ENCODE results near the gene MYO16. TPM values are rescaled to one million over a fixed set of nuclear protein-coding genes. Genes with fewer than 3 reads are reported as not detected.

MYO16 gene
- polyA plus RNA-seq, 1 donor from 2014 or later, result 2.5 TPM

- Histone ChIP-seq H3K9ac (ENCODE audit: low read length) (no peak overlapping the region), H3K36me3 (ENCODE audit: insufficient read depth, low read length) (no peaks in the 10 kb centered on the region), H3K4me3 (ENCODE audit: low read length) (no peak overlapping the region), H3F3A (ENCODE audit: insufficient read depth, low read length, poor library complexity, severe bottlenecking) (no peaks in the 10 kb centered on the region), H3K27me3 (ENCODE audit: insufficient read depth, low read depth, low read length) (no peaks in the 10 kb centered on the region), H3K27ac (ENCODE audit: low read length) (no peak overlapping the region), H2AFZ (ENCODE audit: low read depth, low read length) (no peak overlapping the region), H3K9me3 (ENCODE audit: low read length) (no peaks in the 10 kb centered on the region), H3K4me2 (ENCODE audit: low read length) (no peak overlapping the region), H4K20me1 (ENCODE audit: insufficient read depth) (no peaks in the 10 kb centered on the region), H3K9me2 (ENCODE audit: insufficient read depth, low read length) (no peaks in the 10 kb centered on the region), H3K79me2 (replicated peaks; ENCODE audit: insufficient read depth, low read length) (no peaks in the 10 kb centered on the region)
- no peak for TF ChIP-seq TAF1 (IDR thresholded peaks at IDR 0.05; ENCODE audit: low read depth)
- no peak for TF ChIP-seq RAD21 (conservative IDR thresholded peaks at IDR 0.05)
- no peak for TF ChIP-seq EZH2 (IDR thresholded peaks at IDR 0.05; ENCODE audit: borderline replicate concordance, insufficient read depth, low read length, poor library complexity, severe bottlenecking)
- no peak for TF ChIP-seq MXI1 (conservative IDR thresholded peaks at IDR 0.05; ENCODE audit: poor library complexity, severe bottlenecking)
- no peak for TF ChIP-seq REST (IDR thresholded peaks at IDR 0.05; ENCODE audit: borderline replicate concordance)
- TF ChIP-seq EP300 (conservative IDR thresholded peaks at IDR 0.05; ENCODE audit: poor library complexity, severe bottlenecking), result no peak
Observed at GRCh38 chr13:108828086-108828815, 198.8 kb downstream of the MYO16 start.

GRCh38 chr13:108830916-108831315 is 201.5 kb downstream of the MYO16 start:
- Histone ChIP-seq H3F3A (ENCODE audit: insufficient read depth, low read length, poor library complexity, severe bottlenecking) (no peaks in the 10 kb centered on the region), H3K9ac (ENCODE audit: low read length) (no peak overlapping the region), H3K36me3 (ENCODE audit: insufficient read depth, low read length) (no peaks in the 10 kb centered on the region), H3K4me3 (ENCODE audit: low read length) (no peak overlapping the region), H2AFZ (ENCODE audit: low read depth, low read length) (no peak overlapping the region), H4K20me1 (ENCODE audit: insufficient read depth) (no peaks in the 10 kb centered on the region), H3K27me3 (ENCODE audit: insufficient read depth, low read depth, low read length) (no peaks in the 10 kb centered on the region), H3K9me3 (ENCODE audit: low read length) (no peaks in the 10 kb centered on the region), H3K9me2 (ENCODE audit: insufficient read depth, low read length) (no peaks in the 10 kb centered on the region), H3K4me2 (ENCODE audit: low read length) (no peak overlapping the region), H3K79me2 (replicated peaks; ENCODE audit: insufficient read depth, low read length) (no peaks in the 10 kb centered on the region), H3K27ac (ENCODE audit: low read length) (no peak overlapping the region)
- TF ChIP-seq REST (IDR thresholded peaks at IDR 0.05; ENCODE audit: borderline replicate concordance), result no peak
- no peak for TF ChIP-seq POLR2AphosphoS5 (IDR thresholded peaks at IDR 0.05)
- no peak for TF ChIP-seq SMC3 (conservative IDR thresholded peaks at IDR 0.05; ENCODE audit: poor library complexity)
- no peak for TF ChIP-seq TAF1 (IDR thresholded peaks at IDR 0.05; ENCODE audit: low read depth)
- no peak for TF ChIP-seq EZH2 (IDR thresholded peaks at IDR 0.05; ENCODE audit: borderline replicate concordance, insufficient read depth, low read length, poor library complexity, severe bottlenecking)
- no peak for TF ChIP-seq RAD21 (conservative IDR thresholded peaks at IDR 0.05)
- TF ChIP-seq CTCF (IDR thresholded peaks at IDR 0.05; ENCODE audit: poor library complexity, severe bottlenecking), result no peak
- no peak for TF ChIP-seq EP300 (conservative IDR thresholded peaks at IDR 0.05; ENCODE audit: poor library complexity, severe bottlenecking)

Data from neural cell (in vitro differentiated cells).